ENCODE data around the gene RTL5.

Gene RTL5

DNA sequence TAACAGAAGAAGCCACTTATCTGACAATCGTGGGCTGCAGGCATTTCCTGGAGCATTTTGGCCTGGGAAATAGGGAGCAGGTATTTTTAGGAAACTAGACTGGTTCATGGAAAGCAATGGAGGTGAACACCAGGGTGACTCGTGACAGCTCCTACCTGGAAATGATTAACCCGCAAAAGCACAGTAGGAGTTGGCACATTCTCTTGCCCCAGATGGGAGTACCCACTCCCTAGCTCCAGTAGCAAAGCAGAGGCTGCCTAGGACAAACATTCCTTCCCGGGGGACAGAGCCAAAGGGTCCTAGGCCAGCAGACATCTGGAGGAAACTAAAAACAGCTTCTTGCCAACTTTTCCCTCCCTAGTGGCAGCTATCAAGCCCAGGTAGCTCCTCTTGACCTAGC, 29.0 kb downstream of the RTL5 start:
- ChIA-PET CTCF (no interaction called here), POLR2A (ENCODE audit: low non-redundant PET) (no interaction called here)
- H3K27ac ChIP-seq, result no peak overlapping the region
- DNase-seq (ENCODE audit: low spot score), result no peak
- TF ChIP-seq, protein P1, sequence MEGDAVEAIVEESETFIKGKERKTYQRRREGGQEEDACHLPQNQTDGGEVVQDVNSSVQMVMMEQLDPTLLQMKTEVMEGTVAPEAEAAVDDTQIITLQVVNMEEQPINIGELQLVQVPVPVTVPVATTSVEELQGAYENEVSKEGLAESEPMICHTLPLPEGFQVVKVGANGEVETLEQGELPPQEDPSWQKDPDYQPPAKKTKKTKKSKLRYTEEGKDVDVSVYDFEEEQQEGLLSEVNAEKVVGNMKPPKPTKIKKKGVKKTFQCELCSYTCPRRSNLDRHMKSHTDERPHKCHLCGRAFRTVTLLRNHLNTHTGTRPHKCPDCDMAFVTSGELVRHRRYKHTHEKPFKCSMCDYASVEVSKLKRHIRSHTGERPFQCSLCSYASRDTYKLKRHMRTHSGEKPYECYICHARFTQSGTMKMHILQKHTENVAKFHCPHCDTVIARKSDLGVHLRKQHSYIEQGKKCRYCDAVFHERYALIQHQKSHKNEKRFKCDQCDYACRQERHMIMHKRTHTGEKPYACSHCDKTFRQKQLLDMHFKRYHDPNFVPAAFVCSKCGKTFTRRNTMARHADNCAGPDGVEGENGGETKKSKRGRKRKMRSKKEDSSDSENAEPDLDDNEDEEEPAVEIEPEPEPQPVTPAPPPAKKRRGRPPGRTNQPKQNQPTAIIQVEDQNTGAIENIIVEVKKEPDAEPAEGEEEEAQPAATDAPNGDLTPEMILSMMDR (conservative IDR thresholded peaks at IDR 0.05; ENCODE audit: low read depth), result no peak

GRCh38 chrX:72102126-72102525, 29.6 kb downstream of the RTL5 start:
- ChIA-PET POLR2A (ENCODE audit: low non-redundant PET) (no interaction called here), CTCF (no interaction called here)
- no peak overlapping the region for H3K27ac ChIP-seq
- DNase-seq (ENCODE audit: low spot score), result no peak
- TF ChIP-seq, protein P1 (conservative IDR thresholded peaks at IDR 0.05; ENCODE audit: low read depth), result no peak

DNA sequence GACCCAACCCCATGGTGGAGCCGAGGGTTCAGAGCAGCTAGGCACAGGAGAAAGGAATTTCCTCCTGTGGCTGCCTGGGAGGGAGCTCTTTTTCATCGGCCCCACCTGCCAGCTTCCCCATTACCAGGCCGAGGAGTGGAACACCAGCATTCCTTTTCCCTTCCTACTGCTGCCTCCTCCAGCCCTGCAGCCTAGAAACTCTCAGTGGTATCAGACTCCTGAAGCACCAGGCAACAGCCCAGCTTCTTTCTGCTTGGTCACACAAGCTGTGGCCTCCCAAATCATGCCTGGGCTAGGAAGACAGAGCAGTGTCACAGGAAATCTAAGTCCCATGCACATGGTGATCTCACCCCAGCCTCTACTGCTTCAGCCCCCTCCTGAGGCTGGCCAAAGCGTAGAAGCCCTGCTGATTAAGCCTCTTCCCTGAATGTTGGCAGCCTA, 30.1 kb downstream of the RTL5 start:
- no peak for DNase-seq (ENCODE audit: low spot score)
- ChIA-PET CTCF (no interaction called here), POLR2A (ENCODE audit: low non-redundant PET) (no interaction called here)
- no peak overlapping the region for H3K27ac ChIP-seq
- TF ChIP-seq, protein P1 (conservative IDR thresholded peaks at IDR 0.05; ENCODE audit: low read depth), result no peak

- TF ChIP-seq, protein P1 (conservative IDR thresholded peaks at IDR 0.05; ENCODE audit: low read depth), result no peak
- DNase-seq (ENCODE audit: low spot score), result no peak
- POLR2A ChIA-PET (ENCODE audit: low non-redundant PET), result no interaction called here
- H3K27ac ChIP-seq, result no peak overlapping the region
- CTCF ChIA-PET, result no interaction called here
These were observed 30.8 kb downstream of the RTL5 start for GRCh38 chrX:72100824-72101351.

DNA sequence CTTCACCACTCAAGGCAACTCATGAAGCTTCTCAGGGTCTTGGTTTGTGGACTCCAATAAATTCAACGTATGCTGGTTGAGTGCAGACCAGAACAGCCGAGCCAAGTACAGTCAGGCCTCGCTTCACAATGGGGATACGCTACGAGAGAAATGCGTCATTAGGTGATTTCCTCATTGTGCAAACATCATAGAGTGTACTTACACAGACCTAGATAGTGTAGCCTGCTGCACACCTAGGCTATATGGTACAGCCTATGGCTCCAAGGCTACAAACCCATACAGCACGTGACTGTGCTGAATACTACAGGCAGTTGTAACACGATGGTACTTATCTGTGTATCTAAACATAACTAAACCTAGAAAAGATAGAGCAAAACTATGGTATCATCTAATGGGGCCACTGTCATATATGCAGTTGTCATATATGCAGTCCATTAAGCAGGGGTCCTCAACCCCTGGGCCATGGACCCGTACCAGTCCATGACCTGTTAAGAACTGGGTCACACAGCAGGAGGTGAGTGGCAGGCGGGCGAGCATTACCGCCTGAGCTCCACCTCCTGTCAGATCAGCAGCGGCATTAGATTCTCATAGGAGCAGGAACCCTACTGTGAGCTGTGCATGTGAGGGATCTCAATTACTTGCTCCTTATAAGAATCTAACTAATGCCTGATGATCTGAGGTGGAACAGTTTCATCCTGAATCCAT, 31.5 kb downstream of the RTL5 start:
- no peak for DNase-seq (ENCODE audit: low spot score)
- ChIA-PET CTCF (no interaction called here), POLR2A (ENCODE audit: low non-redundant PET) (no interaction called here)
- no peak overlapping the region for H3K27ac ChIP-seq
- TF ChIP-seq, protein P1 (conservative IDR thresholded peaks at IDR 0.05; ENCODE audit: low read depth), result no peak

DNA sequence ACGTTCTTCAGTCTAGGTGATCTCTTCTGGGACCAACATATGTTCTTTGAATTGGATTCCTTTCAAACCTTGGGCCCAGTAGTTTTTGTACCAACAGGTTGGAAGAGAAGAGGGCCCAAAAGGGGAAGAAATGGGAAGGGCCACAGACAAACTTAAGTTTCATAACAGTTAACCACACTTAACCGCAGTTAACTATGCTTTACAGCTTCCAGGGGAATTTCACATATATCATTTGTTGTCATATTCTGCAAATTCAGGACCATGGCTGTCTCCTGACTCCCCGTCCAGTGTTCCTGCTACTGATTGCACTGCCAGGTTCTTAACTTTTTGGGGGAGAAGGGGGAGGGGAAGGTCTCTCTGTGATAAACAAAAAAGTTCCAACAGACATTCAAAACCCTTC, 34.6 kb downstream of the RTL5 start:
- TF ChIP-seq, protein P1 (conservative IDR thresholded peaks at IDR 0.05; ENCODE audit: low read depth), result no peak
- no peak overlapping the region for H3K27ac ChIP-seq
- ChIA-PET POLR2A (ENCODE audit: low non-redundant PET) (no interaction called here), CTCF (no interaction called here)
- DNase-seq (ENCODE audit: low spot score), result no peak
